K562 (cell line): ENCODE measurements around the gene RXRB. TPM values are rescaled to one million over a fixed set of nuclear protein-coding genes. Genes with fewer than 3 reads are reported as not detected.

ENCODE experiments used
- ATAC-seq: fragments of 200-7000 bp; cut with Tn5 transposase; 3 replicates; pipeline ENCODE4 v1.9.1; 2020; ENCODE audit warnings: moderate library complexity
- BruUV-seq: library from RNA; stranded (reverse); fragments of 400-500 nt; replicated peaks from 2 replicates; lab custom pipeline; 2021; lab: Mats Ljungman, UMichigan
- CTCF ChIA-PET: fragments of 300-600 bp; formaldehyde crosslinking; extraction: SDS; loops from one replicate; lab custom pipeline; 2021; ENCODE audit warnings: low intra/inter-chr PET ratio; lab: Yijun Ruan, JAX
- POLR2A ChIA-PET: fragments of 300-600, 350-650 bp; sonication (Branson Sonifier 250); formaldehyde crosslinking; extraction: SDS; loops from one replicate; lab custom pipeline; 2021; ENCODE audit warnings: antibody characterized with exemption, inconsistent platforms; lab: Yijun Ruan, JAX
- DNase-seq, 4 experiments: peaks; one replicate each; pipeline versions ENCODE4 v3.0.0 to v3.0.0-alpha.2; 2011 to 2018; ENCODE audit warnings: low spot score in 3 of 4, mixed read lengths in 3 of 4; ENCODE audit errors: extremely low read depth in 1 of 4
- FAIRE-seq: peaks from 2 replicates; lab custom pipeline; 2011; peaks lifted over from hg19 to GRCh38; lab: Jason Lieb, UNC
- H2AFZ ChIP-seq: 2 replicates; pipeline ENCODE4 v1.6.0; 2011; ENCODE audit warnings: low read depth, low read length, control low read depth, inconsistent platforms
- H3K27ac ChIP-seq: fragments of 200-600 bp; 3 replicates; pipeline ENCODE4 v1.8.0; 2011; ENCODE audit warnings: low read depth, mild to moderate bottlenecking, control low read depth, inconsistent platforms, low read length, moderate library complexity, mixed read lengths; ENCODE audit errors: extremely low read depth
- H3K27me3 ChIP-seq, 2 experiments: fragments of 300-600 bp in 1 of 2; 2 replicates in 1 of 2; 3 replicates in 1 of 2; pipeline versions ENCODE4 v1.6.0 to v1.8.0; 2011; ENCODE audit warnings: inconsistent platforms in 2 of 2, low read length in 2 of 2, mild to moderate bottlenecking in 1 of 2, mixed read lengths in 1 of 2, moderate library complexity in 1 of 2; ENCODE audit not compliant: control insufficient read depth in 2 of 2, insufficient read depth in 2 of 2
- H3K36me3 ChIP-seq: fragments of 300-600 bp; 3 replicates; pipeline ENCODE4 v1.8.0; 2011; ENCODE audit warnings: mild to moderate bottlenecking, low read length, inconsistent platforms; ENCODE audit not compliant: control insufficient read depth, insufficient read depth
- H3K4me1 ChIP-seq, 2 experiments: fragments of 200-600 bp in 1 of 2; replicated peaks in 1 of 2; 2 replicates in 1 of 2; 3 replicates in 1 of 2; pipeline versions ENCODE4 v1.5.1 to v1.8.0; 2011; ENCODE audit warnings: inconsistent platforms in 2 of 2, low read length in 2 of 2, mild to moderate bottlenecking in 1 of 2, mixed read lengths in 1 of 2, moderate library complexity in 1 of 2; ENCODE audit not compliant: control insufficient read depth in 2 of 2, insufficient read depth in 2 of 2
- H3K4me2 ChIP-seq: 2 replicates; pipeline ENCODE4 v1.6.1; 2011; ENCODE audit warnings: low read length, control low read depth, inconsistent platforms, mixed read lengths; ENCODE audit not compliant: insufficient read depth
- H3K4me3 ChIP-seq: fragments of 200-600 bp; sonication (generic), shearing (Covaris generic); 2 replicates; pipeline ENCODE4 v1.5.1; 2016; ENCODE audit warnings: control low read depth, inconsistent platforms
- H3K79me2 ChIP-seq: fragments of 200-600 bp; 3 replicates; pipeline ENCODE4 v1.8.0; 2011; ENCODE audit warnings: low read length, inconsistent platforms; ENCODE audit not compliant: control insufficient read depth, insufficient read depth
- H3K9ac ChIP-seq, 2 experiments: 2 replicates each; pipeline versions ENCODE4 v1.6.0 to v1.6.1; 2011; ENCODE audit warnings: low read depth in 2 of 2, low read length in 2 of 2, control low read depth in 1 of 2, inconsistent platforms in 1 of 2, mild to moderate bottlenecking in 1 of 2, mixed read lengths in 1 of 2; ENCODE audit not compliant: insufficient read depth in 1 of 2
- H3K9me1 ChIP-seq: one replicate; pipeline ENCODE4 v1.6.0; 2011; ENCODE audit warnings: inconsistent platforms, mild to moderate bottlenecking, low read length, moderate library complexity; ENCODE audit not compliant: control insufficient read depth, insufficient read depth
- H3K9me3 ChIP-seq: replicated peaks from 2 replicates; pipeline ENCODE4 v1.5.1; 2011; ENCODE audit warnings: low read depth, low read length, inconsistent platforms; ENCODE audit not compliant: control insufficient read depth, insufficient read depth
- H4K20me1 ChIP-seq: replicated peaks from 2 replicates; pipeline ENCODE4 v1.6.1; 2011; ENCODE audit warnings: low read length, inconsistent platforms, mixed read lengths; ENCODE audit not compliant: control insufficient read depth, insufficient read depth
- HSF4 ChIP-seq: fragments of 250-450 bp; sonication (Bioruptor Pico); IDR thresholded peaks from 2 replicates; pipeline ENCODE4 v2.1.2; 2022; ENCODE audit warnings: mild to moderate bottlenecking, moderate library complexity, borderline replicate concordance
- JUNB ChIP-seq: fragments of 450-650 bp; formaldehyde crosslinking; conservative IDR thresholded peaks from 2 replicates; pipeline ENCODE4 v1.4.0; 2020; ENCODE audit warnings: mild to moderate bottlenecking
- KAT7 ChIP-seq: sonication (generic); formaldehyde crosslinking; IDR thresholded peaks from 2 replicates; pipeline ENCODE4 v1.8.0; 2022; ENCODE audit warnings: missing genetic modification reagents, mild to moderate bottlenecking, borderline replicate concordance
- PRMT5 ChIP-seq: sonication (generic); formaldehyde crosslinking; IDR thresholded peaks from 2 replicates; pipeline ENCODE4 v1.5.0; 2020; ENCODE audit warnings: missing genetic modification reagents
- RERE ChIP-seq: sonication (generic); formaldehyde crosslinking; IDR thresholded peaks from 2 replicates; pipeline ENCODE4 v1.8.0; 2023; ENCODE audit warnings: missing genetic modification reagents, mild to moderate bottlenecking, borderline replicate concordance
- ZBTB1 ChIP-seq: sonication (generic); formaldehyde crosslinking; IDR thresholded peaks from 2 replicates; pipeline ENCODE4 v1.8.1; 2023; ENCODE audit warnings: missing genetic modification reagents, low read depth, mild to moderate bottlenecking, borderline replicate concordance
- WGBS: fragments of 100-300 bp; shearing (Covaris generic); methylation state at CpG from one replicate; pipeline ENCODE4 v1.1.6; 2016; ENCODE audit warnings: low coverage, mixed read lengths; ENCODE audit not compliant: insufficient coverage; ENCODE audit errors: missing lambda C conversion rate; 5-methylcytosine and 5-hydroxymethylcytosine counted together
- in situ Hi-C: fragments of 300-500 bp; cut with MboI; formaldehyde crosslinking; loops from 4 replicates; pipeline ENCODE4 v1.15.0; 2018; ENCODE audit warnings: inconsistent platforms, mixed read lengths
- intact Hi-C: fragments of 100-400 bp; cut with micrococcal nuclease; formaldehyde crosslinking; loops from 2 replicates; pipeline ENCODE4 v1.14.2; 2022
- polyA plus RNA-seq, 8 experiments: library from polyadenylated mRNA; depleted of rRNA in 4 of 8; stranded (reverse) in 5 of 8; unstranded in 3 of 8; fragments of >200 nt; fragmentation: Nextera tagmentation in 2 of 8; fragmentation: Illumina TruSeq in 1 of 8; extraction: Ambion mirVana in 2 of 8; extraction: Trizol in 1 of 8; gene quantifications; 2 replicates each; pipeline versions ENCODE4 v1.2.1 to v1.2.3, GENCODE V29; 2011 to 2014; ENCODE audit warnings: inconsistent platforms in 1 of 8, missing spikeins in 1 of 8
- total RNA-seq, 7 experiments: library from RNA; depleted of rRNA in 6 of 7; stranded (reverse); fragments of >200 nt in 6 of 7; fragmentation: Illumina TruSeq in 2 of 7; extraction: Trizol in 2 of 7; gene quantifications; 2 replicates each; pipeline versions ENCODE4 v1.2.1 to v1.2.3, GENCODE V29; 2011 to 2021; ENCODE audit warnings: low replicate concordance in 1 of 7

Gene RXRB
- total and polyA plus RNA-seq, 9 of the 15 experiments (the other 6 are each of a cell fraction or from before 2014, with no cell fraction given), result 0.76 to 35.5 (median 18.4) TPM

DNA sequence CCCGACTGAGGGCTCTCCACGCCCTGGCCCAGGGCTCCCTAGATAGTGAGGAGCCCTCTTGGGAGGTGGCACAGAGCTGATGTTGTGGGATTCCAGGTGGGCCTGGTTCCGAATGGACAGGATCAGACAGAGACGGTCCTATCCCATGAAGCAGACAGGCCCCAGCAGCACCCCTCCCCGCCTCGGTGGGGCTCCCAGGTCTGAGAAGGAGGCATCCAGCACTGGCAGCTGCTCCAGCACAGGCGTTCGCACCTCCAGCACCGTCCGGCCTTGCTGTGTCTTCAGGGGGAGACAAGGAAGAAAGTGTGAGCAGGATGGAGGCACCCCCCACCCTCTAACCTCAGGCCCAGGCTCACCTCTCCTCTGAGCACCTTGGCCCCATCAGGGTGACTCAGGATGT is 36.9 kb downstream of the RXRB start:
- H3K4me2 ChIP-seq, result no peak overlapping the region
- in situ Hi-C loops, result loop anchor here (5.0 kb wide), 1 partner anchor 1026 kb away; no protein-coding TSS in a partner anchor
- no peak overlapping the region for H2AFZ ChIP-seq
- H3K79me2 ChIP-seq, result no peaks in the 10 kb centered on the region
- H3K4me3 ChIP-seq, result no peak overlapping the region
- intact Hi-C loops, result no loop called here
- peaks cover 7 to 30% of the 10 kb centered on the region in 2 experiments; a peak in 3 of 5 replicates for H3K4me1 ChIP-seq
- FAIRE-seq, result no peak
- no peak for ATAC-seq
- CTCF ChIA-PET, result no interaction called here
- peaks cover 4% of the 10 kb centered on the region; the same call in 1 of the 2 replicates for H4K20me1 ChIP-seq
- TF ChIP-seq RERE (CRISPR knock-in tag), result no peak
- no peak for TF ChIP-seq HSF4 (CRISPR knock-in tag)
- no peak for TF ChIP-seq JUNB
- 0 out of 2 replicates have a peak, but pooled peaks have one; percentile 49 for TF ChIP-seq PRMT5 (CRISPR knock-in tag)
- TF ChIP-seq ZBTB1, result no peak
- TF ChIP-seq KAT7, result no peak
- DNase-seq, result no peak
- peaks cover 5 to 43% of the 10 kb centered on the region in 2 experiments; a peak in 3 of 5 replicates for H3K27me3 ChIP-seq
- WGBS, result 8% methylated on average over 10 of the region's 10 CpGs
- no peak overlapping the region for H3K27ac ChIP-seq
- H3K9ac ChIP-seq, result peak overlapping the region in 1 of 2 experiments; percentile 54; a peak in 2 of 4 replicates
- H3K36me3 ChIP-seq, result no peaks in the 10 kb centered on the region
- H3K9me1 ChIP-seq, result no peaks in the 10 kb centered on the region
- POLR2A ChIA-PET, result interaction anchor here (0.6 to 3.0 kb wide), 6 partner anchors 11 to 191 kb away, joined by 3 to 11 read pairs (median 5); partner anchors contain the start of gene ZBTB22
- BruUV-seq, result no TSS peak
- H3K9me3 ChIP-seq, result no peaks in the 10 kb centered on the region
